B cell (primary cell): Measurements from ENCODE around the gene CUBN.

Experiments
- CTCF ChIP-seq: fragments of 200-600 bp; IDR thresholded peaks from one replicate; pipeline ENCODE4 v1.8.0; 2022; ENCODE audit warnings: antibody characterized with exemption, mild to moderate bottlenecking
- EZH2 ChIP-seq: IDR thresholded peaks from 2 replicates; pipeline ENCODE4 v1.6.1; 2012; ENCODE audit warnings: borderline replicate concordance, low read depth, mild to moderate bottlenecking, moderate library complexity, low read length; ENCODE audit not compliant: insufficient read depth, poor library complexity, severe bottlenecking

GRCh38 chr10:17081431-17081830 is 48.2 kb downstream of the CUBN start:
- TF ChIP-seq CTCF: no peak
- TF ChIP-seq EZH2: no peak
